Raji (cell line): ENCODE measurements around the gene CHP1.

Experiments
- POLR2A ChIP-seq: IDR thresholded peaks from 2 replicates; pipeline ENCODE4 v1.6.1; 2011; ENCODE audit warnings: low read depth, low read length, control low read depth; ENCODE audit not compliant: insufficient read depth

CHP1 gene

GRCh38 chr15:41251411-41251810, 20.3 kb downstream of the CHP1 start:
- no peak for TF ChIP-seq POLR2A

DNA sequence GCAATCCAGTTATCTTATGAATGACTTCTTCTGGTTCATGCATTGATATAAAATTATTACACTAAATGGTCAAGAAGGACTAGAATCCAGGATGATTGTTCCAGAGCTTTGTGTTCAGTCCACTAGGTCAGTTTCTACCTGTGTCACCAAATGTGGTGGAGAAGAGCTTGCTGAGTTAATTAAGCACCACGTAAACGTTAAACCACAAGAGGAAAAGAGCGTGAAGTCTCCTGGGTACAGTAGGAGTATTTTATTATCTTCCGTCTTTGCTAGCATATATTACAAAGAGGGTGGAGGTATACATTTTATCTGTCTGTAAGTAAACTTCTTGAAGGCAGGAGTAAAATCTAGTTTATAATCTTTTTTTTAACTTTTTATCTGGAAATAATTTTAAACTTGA, 23.5 kb downstream of the CHP1 start:
- TF ChIP-seq POLR2A, result no peak

DNA sequence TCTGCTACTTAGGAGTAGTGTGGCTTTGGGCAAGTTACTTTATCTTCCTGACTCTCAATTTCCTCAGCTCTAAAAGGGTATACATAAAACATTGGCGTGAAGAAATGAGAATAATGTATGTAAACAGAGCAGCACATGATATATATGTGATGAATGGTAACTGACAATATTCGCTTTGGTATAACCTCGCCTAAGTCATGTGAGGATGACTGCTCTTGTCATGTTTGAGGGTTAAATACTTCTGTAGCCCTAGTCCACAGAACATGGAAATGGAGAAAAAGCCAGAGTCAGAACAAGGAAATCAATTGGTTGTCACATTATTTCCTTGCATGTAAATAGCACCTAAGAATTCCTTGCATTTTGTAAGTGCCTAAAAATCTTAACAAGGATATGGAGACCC, 25.0 kb downstream of the CHP1 start:
- no peak for TF ChIP-seq POLR2A

GRCh38 chr15:41256577-41257038, 25.5 kb downstream of the CHP1 start:
- TF ChIP-seq POLR2A, result no peak

GRCh38 chr15:41258750-41259471, 27.8 kb downstream of the CHP1 start:
- TF ChIP-seq POLR2A, result no peak

DNA sequence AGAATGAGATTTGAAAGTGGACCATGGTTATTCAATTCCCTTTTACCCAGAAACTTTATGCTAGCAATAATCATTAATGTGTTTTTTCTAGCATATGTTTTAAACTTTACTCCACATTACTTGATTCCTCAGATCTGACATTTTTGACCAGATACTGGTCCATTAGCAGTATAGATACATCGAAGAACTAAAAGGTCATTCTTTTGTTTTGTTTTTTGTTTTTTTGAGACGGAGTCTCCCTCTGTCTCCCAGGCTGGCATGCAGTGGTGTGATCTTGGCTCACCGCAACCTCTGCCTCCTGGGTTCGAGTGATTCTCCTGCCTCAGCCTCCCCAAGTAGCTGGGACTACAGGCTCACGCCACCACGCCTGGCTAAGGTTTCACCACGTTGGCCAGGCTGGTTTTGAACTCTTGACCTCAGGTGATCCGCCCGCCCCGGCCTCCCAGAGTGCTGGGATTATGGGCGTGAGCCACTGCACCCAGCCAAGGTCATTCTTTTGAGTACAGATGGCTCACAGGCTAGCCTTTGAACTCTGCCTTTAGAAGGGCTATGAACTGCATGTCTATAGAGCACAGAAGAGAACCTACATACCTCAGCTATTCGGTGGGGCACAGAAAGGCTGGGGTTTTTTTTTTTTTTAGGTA, 28.6 kb downstream of the CHP1 start:
- no peak for TF ChIP-seq POLR2A

GRCh38 chr15:41262571-41262970, 31.5 kb downstream of the CHP1 start:
- TF ChIP-seq POLR2A, result no peak

- no peak for TF ChIP-seq POLR2A
These were observed 32.9 kb downstream of the CHP1 start for GRCh38 chr15:41263891-41264351.

GRCh38 chr15:41269887-41270286, 38.8 kb downstream of the CHP1 start:
- no peak for TF ChIP-seq POLR2A

DNA sequence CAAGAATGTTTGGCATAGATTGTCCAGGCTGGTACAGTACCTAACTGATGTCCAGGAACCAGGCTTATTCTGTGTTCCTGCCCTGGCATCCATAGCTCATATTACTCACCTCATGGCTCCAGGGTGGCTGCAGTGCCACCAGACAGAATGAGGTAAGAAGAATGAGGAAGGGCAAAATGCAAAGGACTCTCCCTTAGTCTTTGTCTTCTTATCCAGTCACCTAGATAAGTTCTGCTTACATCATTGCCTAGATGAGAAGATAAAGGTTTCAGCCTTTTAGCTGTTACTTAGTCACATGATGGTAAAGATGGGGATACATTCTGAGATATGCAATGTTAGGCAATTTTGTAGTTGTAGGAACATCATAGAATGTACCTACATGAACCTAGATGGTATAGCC, 45.8 kb downstream of the CHP1 start:
- no peak for TF ChIP-seq POLR2A

- TF ChIP-seq POLR2A, result no peak
These were observed 47.3 kb downstream of the CHP1 start for GRCh38 chr15:41278319-41278718.

- TF ChIP-seq POLR2A, result no peak
These were observed 48.6 kb downstream of the CHP1 start for GRCh38 chr15:41279535-41280283.

GRCh38 chr15:41281236-41281635, 50.2 kb downstream of the CHP1 start:
- no peak for TF ChIP-seq POLR2A

DNA sequence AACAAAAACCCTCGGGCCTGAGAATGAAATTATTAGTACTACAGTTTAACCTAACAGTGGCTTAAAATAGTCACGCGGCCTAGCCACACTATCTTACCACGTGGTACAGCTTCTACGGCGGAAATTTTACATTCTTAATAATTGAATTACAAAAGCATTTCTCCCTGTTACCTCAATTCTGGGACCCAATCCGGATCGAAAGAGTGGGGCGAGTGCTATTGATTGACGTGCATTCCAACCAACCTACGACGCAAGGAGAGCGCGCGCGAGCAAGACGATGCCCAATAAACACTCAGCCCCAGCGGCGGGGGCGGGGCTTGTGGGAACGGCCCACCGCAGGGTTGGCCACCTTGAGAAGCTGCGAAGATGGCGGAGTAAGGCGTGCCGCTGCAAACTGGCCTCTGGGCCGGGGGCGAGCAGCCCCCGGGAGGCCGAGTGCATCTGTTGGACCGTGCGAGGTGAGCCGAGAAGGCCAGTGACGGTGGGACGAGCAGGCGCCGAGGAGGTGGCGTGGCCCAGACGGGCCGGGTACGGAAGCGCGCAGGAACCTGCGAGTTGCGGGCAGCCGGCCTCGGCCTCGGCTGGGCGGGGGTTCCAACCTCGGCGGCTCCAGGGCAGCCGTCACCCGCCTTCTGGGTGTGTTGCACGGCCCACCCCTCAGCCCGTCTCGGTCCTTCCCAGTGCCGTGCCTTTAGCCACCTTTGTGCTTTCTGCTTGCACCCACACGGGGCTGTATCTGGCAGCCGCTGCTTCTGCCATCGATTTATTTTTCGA, 52.8 kb downstream of the CHP1 start:
- TF ChIP-seq POLR2A, result peak; percentile 92

DNA sequence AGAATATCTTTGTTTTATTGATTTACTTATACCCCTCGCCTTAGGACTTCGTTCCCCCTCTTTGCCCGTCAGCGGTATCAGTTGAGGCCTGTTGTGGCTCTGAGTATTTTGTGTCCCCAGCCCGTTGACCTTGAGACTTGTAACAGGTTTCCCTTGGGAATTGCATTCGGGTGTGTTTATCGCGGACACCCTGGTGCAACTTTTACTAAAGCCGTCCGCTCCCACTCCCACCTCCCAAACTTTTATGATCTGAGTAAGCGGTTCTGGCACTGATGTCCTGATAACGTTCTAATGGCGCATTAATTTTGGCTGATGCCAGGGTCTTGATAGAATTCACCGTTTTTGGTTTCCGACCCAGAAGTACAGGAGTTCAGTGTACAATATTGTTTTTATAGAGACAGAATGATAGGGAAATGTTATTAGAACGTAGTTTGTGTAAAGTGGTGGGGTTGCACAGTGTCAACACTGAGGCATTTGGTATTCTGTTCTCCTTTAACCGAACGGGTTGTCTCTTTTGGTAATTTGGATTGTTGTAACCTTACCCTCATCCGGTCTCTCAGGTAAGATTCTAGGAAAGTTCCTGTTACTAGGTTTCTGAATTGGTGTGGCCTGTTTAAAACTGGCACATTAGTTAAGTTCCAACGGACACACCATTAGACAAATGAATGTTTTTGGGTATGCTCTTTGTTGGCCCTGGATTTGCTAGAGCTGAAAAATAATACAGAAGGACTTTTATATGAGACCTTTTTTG, 53.5 kb downstream of the CHP1 start:
- TF ChIP-seq POLR2A, result no peak

- TF ChIP-seq POLR2A, result no peak
These were observed 54.2 kb downstream of the CHP1 start for GRCh38 chr15:41285285-41285684.
